NCI-H345 (cell line): ENCODE results near the gene LAGE3.

Experiments
- DNase-seq: peaks from one replicate; lab custom pipeline; 2025; lab: John Stamatoyannopoulos, UW

Gene LAGE3

GRCh38 chrX:154434394-154435168 is 44.5 kb downstream of the LAGE3 start:
- no peak for DNase-seq

- DNase-seq, result no peak
These were observed 45.5 kb downstream of the LAGE3 start for GRCh38 chrX:154433605-154434004.

GRCh38 chrX:154432210-154432609 is 46.9 kb downstream of the LAGE3 start:
- DNase-seq, result no peak

- DNase-seq, result no peak
These were observed 47.7 kb downstream of the LAGE3 start for GRCh38 chrX:154431341-154431740.

GRCh38 chrX:154430916-154431315 is 48.2 kb downstream of the LAGE3 start:
- no peak for DNase-seq

- no peak for DNase-seq
These were observed 48.6 kb downstream of the LAGE3 start for GRCh38 chrX:154430479-154430878.

- no peak for DNase-seq
These were observed 49.4 kb downstream of the LAGE3 start for GRCh38 chrX:154429711-154430110.

- peak; percentile 93 for DNase-seq
These were observed 50.6 kb downstream of the LAGE3 start, which contains the start of gene ATP6AP1 for GRCh38 chrX:154428176-154429171. ATP6AP1 (plus strand) TSS chrX:154428677; CDS start chrX:154428693, 16 bp downstream.
